Neural progenitor cell (in vitro differentiated cells): ENCODE data around the gene ART1. TPM values are rescaled to one million over a fixed set of nuclear protein-coding genes. Genes with fewer than 3 reads are reported as not detected.

Source experiments
- DNase-seq: peaks from one replicate; pipeline ENCODE4 v3.0.0-alpha.2; 2016; ENCODE audit warnings: low spot score
- H2AFZ ChIP-seq: fragments of 200-600 bp; sonication (generic); replicated peaks from 2 replicates; pipeline ENCODE4 v1.6.1; 2016; ENCODE audit warnings: antibody characterized with exemption
- H3F3A ChIP-seq: fragments of 200-600 bp; sonication (generic); 2 replicates; pipeline ENCODE4 v1.6.1; 2016; ENCODE audit warnings: antibody characterized with exemption, low read depth
- H3K27ac ChIP-seq: fragments of 200-600 bp; sonication (generic); 2 replicates; pipeline ENCODE4 v1.5.1; 2016; ENCODE audit warnings: mild to moderate bottlenecking
- H3K27me3 ChIP-seq: fragments of 200-600 bp; sonication (generic); 2 replicates; pipeline ENCODE4 v1.6.1; 2016; ENCODE audit warnings: mild to moderate bottlenecking, moderate library complexity
- H3K36me3 ChIP-seq: fragments of 200-600 bp; sonication (generic); 2 replicates; pipeline ENCODE4 v1.5.1; 2016
- H3K4me1 ChIP-seq: fragments of 200-600 bp; sonication (generic); 2 replicates; pipeline ENCODE4 v1.6.1; 2016; ENCODE audit warnings: mixed run types
- H3K4me2 ChIP-seq: fragments of 200-600 bp; sonication (generic); 2 replicates; pipeline ENCODE4 v1.6.1; 2016
- H3K4me3 ChIP-seq: fragments of 200-600 bp; sonication (generic); 2 replicates; pipeline ENCODE4 v1.5.1; 2016
- H3K79me2 ChIP-seq: fragments of 200-600 bp; sonication (generic); 2 replicates; pipeline ENCODE4 v1.6.1; 2016; ENCODE audit warnings: low read depth
- H3K9ac ChIP-seq: fragments of 200-600 bp; sonication (generic); 2 replicates; pipeline ENCODE4 v1.6.1; 2016
- H3K9me3 ChIP-seq: fragments of 200-600 bp; sonication (generic); 2 replicates; pipeline ENCODE4 v1.5.1; 2016; ENCODE audit warnings: low read depth
- H4K20me1 ChIP-seq: fragments of 200-600 bp; sonication (generic); 2 replicates; pipeline ENCODE4 v1.6.1; 2016; ENCODE audit warnings: low read depth
- H3K27ac Mint-ChIP-seq: 3 replicates; pipeline ENCODE4 v1.8.0; 2021; ENCODE audit warnings: mixed read lengths
- H3K27me3 Mint-ChIP-seq: 2 replicates; pipeline ENCODE4 v1.8.0; 2022; ENCODE audit warnings: low read depth, mild to moderate bottlenecking, inconsistent platforms, moderate library complexity, mixed read lengths; ENCODE audit not compliant: insufficient read depth
- H3K36me3 Mint-ChIP-seq: 3 replicates; pipeline ENCODE4 v1.8.0; 2021; ENCODE audit warnings: mixed read lengths
- H3K4me1 Mint-ChIP-seq: 3 replicates; pipeline ENCODE4 v1.8.0; 2021; ENCODE audit warnings: mixed read lengths
- H3K4me3 Mint-ChIP-seq: 3 replicates; pipeline ENCODE4 v1.8.0; 2021; ENCODE audit warnings: mild to moderate bottlenecking, moderate library complexity, mixed read lengths
- H3K9me3 Mint-ChIP-seq: 3 replicates; pipeline ENCODE4 v1.8.0; 2020; ENCODE audit warnings: mixed read lengths
- CTCF ChIP-seq: fragments of 200-600 bp; sonication (generic); IDR thresholded peaks from 2 replicates; pipeline ENCODE4 v1.5.1; 2017; ENCODE audit warnings: antibody characterized with exemption, mild to moderate bottlenecking
- EZH2 ChIP-seq: fragments of 200-600 bp; sonication (generic); IDR thresholded peaks from 2 replicates; pipeline ENCODE4 v1.6.1; 2017; ENCODE audit warnings: antibody characterized with exemption, mild to moderate bottlenecking, moderate library complexity
- EZH2phosphoT487 ChIP-seq: fragments of 200-600 bp; sonication (generic); IDR thresholded peaks from 2 replicates; pipeline ENCODE4 v1.6.1; 2017; ENCODE audit warnings: antibody characterized with exemption
- total RNA-seq: library from RNA; depleted of rRNA; stranded (reverse); fragments of >200 nt; gene quantifications from 2 replicates; pipeline ENCODE4 v1.2.3, GENCODE V29; 2015; ENCODE audit warnings: low replicate concordance

Gene ART1
- total RNA-seq, 1 donor from 2014 or later = not detected

- H3K4me3 ChIP-seq = no peak overlapping the region
- H4K20me1 ChIP-seq = no peaks in the 10 kb centered on the region
- Mint-ChIP-seq H3K9me3 (no peaks in the 10 kb centered on the region), H3K4me3 (no peak overlapping the region), H3K4me1 (no peaks in the 10 kb centered on the region), H3K27ac (no peak overlapping the region), H3K27me3 (peaks cover 2% of the 10 kb centered on the region), H3K36me3 (no peaks in the 10 kb centered on the region)
- H3F3A ChIP-seq = no peaks in the 10 kb centered on the region
- H3K4me1 ChIP-seq = no peaks in the 10 kb centered on the region
- H3K9me3 ChIP-seq = peaks cover 3% of the 10 kb centered on the region
- TF ChIP-seq CTCF = no peak
- TF ChIP-seq EZH2 = no peak
- no peak for TF ChIP-seq EZH2phosphoT487
- no peaks in the 10 kb centered on the region for H3K36me3 ChIP-seq
- no peak overlapping the region for H3K9ac ChIP-seq
- no peaks in the 10 kb centered on the region for H3K27me3 ChIP-seq
- H2AFZ ChIP-seq = no peak overlapping the region
- no peak overlapping the region for H3K27ac ChIP-seq
- no peaks in the 10 kb centered on the region for H3K79me2 ChIP-seq
- H3K4me2 ChIP-seq = no peak overlapping the region
- DNase-seq = no peak
Measured at GRCh38 chr11:3614742-3615171, 30.2 kb upstream of the ART1 start.

- H3K4me1 Mint-ChIP-seq = no peaks in the 10 kb centered on the region
- no peak for TF ChIP-seq EZH2phosphoT487
- no peak for TF ChIP-seq EZH2
- no peak for TF ChIP-seq CTCF
- Histone ChIP-seq H3K9me3 (peaks cover 3% of the 10 kb centered on the region), H4K20me1 (no peaks in the 10 kb centered on the region), H3K4me3 (no peak overlapping the region), H3F3A (no peaks in the 10 kb centered on the region), H3K4me1 (no peaks in the 10 kb centered on the region), H2AFZ (peak overlapping the region; percentile 24), H3K4me2 (no peak overlapping the region), H3K27me3 (no peaks in the 10 kb centered on the region), H3K27ac (no peak overlapping the region), H3K79me2 (no peaks in the 10 kb centered on the region), H3K9ac (no peak overlapping the region), H3K36me3 (no peaks in the 10 kb centered on the region)
- H3K27ac Mint-ChIP-seq = no peak overlapping the region
- no peaks in the 10 kb centered on the region for H3K9me3 Mint-ChIP-seq
- no peaks in the 10 kb centered on the region for H3K36me3 Mint-ChIP-seq
- H3K27me3 Mint-ChIP-seq = peaks cover 2% of the 10 kb centered on the region
- no peak for DNase-seq
- no peak overlapping the region for H3K4me3 Mint-ChIP-seq
Measured at GRCh38 chr11:3615998-3616397, 28.9 kb upstream of the ART1 start.

- H3F3A ChIP-seq = no peaks in the 10 kb centered on the region
- Mint-ChIP-seq H3K4me1 (no peaks in the 10 kb centered on the region), H3K27ac (peak overlapping the region; percentile 25), H3K9me3 (no peaks in the 10 kb centered on the region), H3K27me3 (peaks cover 2% of the 10 kb centered on the region), H3K36me3 (no peaks in the 10 kb centered on the region), H3K4me3 (no peak overlapping the region)
- H3K4me2 ChIP-seq = no peak overlapping the region
- peak overlapping the region; percentile 24 for H2AFZ ChIP-seq
- H3K4me1 ChIP-seq = no peaks in the 10 kb centered on the region
- no peaks in the 10 kb centered on the region for H4K20me1 ChIP-seq
- TF ChIP-seq EZH2phosphoT487 (no peak), CTCF (no peak), EZH2 (no peak)
- DNase-seq = no peak
- H3K79me2 ChIP-seq = no peaks in the 10 kb centered on the region
- H3K9me3 ChIP-seq = peaks cover 3% of the 10 kb centered on the region
- no peak overlapping the region for H3K4me3 ChIP-seq
- H3K27ac ChIP-seq = no peak overlapping the region
- H3K27me3 ChIP-seq = no peaks in the 10 kb centered on the region
- no peaks in the 10 kb centered on the region for H3K36me3 ChIP-seq
- H3K9ac ChIP-seq = no peak overlapping the region
Measured at GRCh38 chr11:3616721-3617460, 28.0 kb upstream of the ART1 start.
